Activated naive CD8-positive, alpha-beta T cell treated with anti-CD3 and anti-CD28 coated beads for 36 hours (primary cell): ENCODE data around the gene TSPYL1. TPM values are rescaled to one million over a fixed set of nuclear protein-coding genes. Genes with fewer than 3 reads are reported as not detected.
"Not testable (repeated sequence)": the region's sequence is repeated elsewhere in the genome, so short reads cannot be mapped to it uniquely, and the experiment has no call there.

ENCODE experiments used
- DNase-seq: peaks from one replicate; pipeline ENCODE4 v3.0.0; 2021
- H3K27ac Mint-ChIP-seq: one replicate; pipeline ENCODE4 v1.8.0; 2022; ENCODE audit warnings: mild to moderate bottlenecking, moderate library complexity, mixed read lengths
- H3K27me3 Mint-ChIP-seq: one replicate; pipeline ENCODE4 v1.8.0; 2022; ENCODE audit warnings: mild to moderate bottlenecking, mixed read lengths
- H3K36me3 Mint-ChIP-seq: one replicate; pipeline ENCODE4 v1.8.0; 2021; ENCODE audit warnings: mild to moderate bottlenecking, mixed read lengths
- H3K4me1 Mint-ChIP-seq: one replicate; pipeline ENCODE4 v1.8.0; 2021; ENCODE audit warnings: mixed read lengths
- H3K4me3 Mint-ChIP-seq: one replicate; pipeline ENCODE4 v1.8.0; 2022; ENCODE audit warnings: mild to moderate bottlenecking, moderate library complexity, mixed read lengths
- H3K9me3 Mint-ChIP-seq: one replicate; pipeline ENCODE4 v1.8.0; 2022; ENCODE audit warnings: mixed read lengths
- total RNA-seq, 2 experiments: library from RNA; stranded (reverse); gene quantifications; one replicate each; pipeline ENCODE4 v1.2.3, GENCODE V29; 2021

The TSPYL1 gene
- total RNA-seq, 2 experiments from 2014 or later, result 45.4 to 46.0 TPM

- H3K9me3 Mint-ChIP-seq, result no peaks in the 10 kb centered on the region
- H3K36me3 Mint-ChIP-seq, result peaks cover 7% of the 10 kb centered on the region
- no peak overlapping the region for H3K27ac Mint-ChIP-seq
- no peaks in the 10 kb centered on the region for H3K4me1 Mint-ChIP-seq
- no peaks in the 10 kb centered on the region for H3K27me3 Mint-ChIP-seq
- no peak for DNase-seq
- H3K4me3 Mint-ChIP-seq, result no peak overlapping the region
Observed at GRCh38 chr6:116309001-116309400, 29.3 kb upstream of the TSPYL1 start.

GRCh38 chr6:116307633-116308032 is 27.9 kb upstream of the TSPYL1 start:
- Mint-ChIP-seq H3K4me1 (no peaks in the 10 kb centered on the region), H3K4me3 (no peak overlapping the region), H3K27ac (no peak overlapping the region), H3K36me3 (peaks cover 7% of the 10 kb centered on the region), H3K9me3 (no peaks in the 10 kb centered on the region), H3K27me3 (no peaks in the 10 kb centered on the region)
- no peak for DNase-seq

GRCh38 chr6:116307001-116307400 is 27.3 kb upstream of the TSPYL1 start:
- Mint-ChIP-seq H3K27ac (no peak overlapping the region), H3K27me3 (no peaks in the 10 kb centered on the region), H3K4me3 (no peak overlapping the region)

GRCh38 chr6:116304538-116305097 is 24.9 kb upstream of the TSPYL1 start:
- H3K4me1 Mint-ChIP-seq, result no peaks in the 10 kb centered on the region
- no peak overlapping the region for H3K27ac Mint-ChIP-seq
- H3K9me3 Mint-ChIP-seq, result peaks cover 1% of the 10 kb centered on the region

More at GRCh38 chr6:116307001-116307400, 27.3 kb upstream of the TSPYL1 start:
- Mint-ChIP-seq H3K9me3 (no peaks in the 10 kb centered on the region), H3K4me1 (no peaks in the 10 kb centered on the region), H3K36me3 (peaks cover 7% of the 10 kb centered on the region)
- no peak for DNase-seq

GRCh38 chr6:116301104-116301503 is 21.4 kb upstream of the TSPYL1 start:
- Mint-ChIP-seq H3K9me3 (peaks cover 5% of the 10 kb centered on the region), H3K27ac (no peak overlapping the region), H3K4me1 (no peaks in the 10 kb centered on the region), H3K36me3 (peaks cover 4% of the 10 kb centered on the region), H3K27me3 (no peaks in the 10 kb centered on the region), H3K4me3 (no peak overlapping the region)
- no peak for DNase-seq

More at GRCh38 chr6:116304538-116305097, 24.9 kb upstream of the TSPYL1 start:
- no peak for DNase-seq
- H3K36me3 Mint-ChIP-seq, result no peaks in the 10 kb centered on the region
- no peak overlapping the region for H3K4me3 Mint-ChIP-seq
- H3K27me3 Mint-ChIP-seq, result no peaks in the 10 kb centered on the region

DNA sequence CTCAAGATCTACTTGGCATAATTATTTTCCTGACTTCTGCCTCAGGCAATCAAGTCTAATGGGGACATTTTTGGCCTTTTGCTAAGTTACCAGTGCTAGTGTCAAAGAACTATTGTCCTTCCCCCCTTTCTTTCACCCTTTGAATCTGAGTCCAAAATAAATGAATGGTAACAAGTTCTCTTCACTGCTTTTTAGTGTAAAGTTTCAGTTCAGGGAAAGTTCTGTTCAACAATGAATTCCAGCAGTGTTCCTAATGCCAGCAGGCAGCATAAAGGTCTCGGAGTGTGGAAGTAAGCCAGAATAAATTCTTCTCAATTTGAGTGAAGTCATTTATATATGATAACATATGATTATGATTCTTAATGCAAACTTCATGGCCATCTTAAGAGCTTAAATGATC is 20.8 kb upstream of the TSPYL1 start:
- DNase-seq, result no peak
- H3K4me3 Mint-ChIP-seq, result no peak overlapping the region
- no peaks in the 10 kb centered on the region for H3K4me1 Mint-ChIP-seq
- no peak overlapping the region for H3K27ac Mint-ChIP-seq
- peaks cover 4% of the 10 kb centered on the region for H3K36me3 Mint-ChIP-seq
- no peaks in the 10 kb centered on the region for H3K27me3 Mint-ChIP-seq
- peaks cover 5% of the 10 kb centered on the region for H3K9me3 Mint-ChIP-seq

- Mint-ChIP-seq H3K9me3 (peaks cover 5% of the 10 kb centered on the region), H3K4me3 (no peak overlapping the region), H3K4me1 (no peaks in the 10 kb centered on the region), H3K27ac (no peak overlapping the region), H3K36me3 (peaks cover 6% of the 10 kb centered on the region), H3K27me3 (no peaks in the 10 kb centered on the region)
- DNase-seq, result no peak
Observed at GRCh38 chr6:116298973-116299372, 19.2 kb upstream of the TSPYL1 start.

- Mint-ChIP-seq H3K4me1 (no peaks in the 10 kb centered on the region), H3K36me3 (peaks cover 6% of the 10 kb centered on the region), H3K9me3 (peaks cover 5% of the 10 kb centered on the region), H3K4me3 (no peak overlapping the region), H3K27me3 (no peaks in the 10 kb centered on the region), H3K27ac (no peak overlapping the region)
- no peak for DNase-seq
Observed at GRCh38 chr6:116298273-116298672, 18.5 kb upstream of the TSPYL1 start.

DNA sequence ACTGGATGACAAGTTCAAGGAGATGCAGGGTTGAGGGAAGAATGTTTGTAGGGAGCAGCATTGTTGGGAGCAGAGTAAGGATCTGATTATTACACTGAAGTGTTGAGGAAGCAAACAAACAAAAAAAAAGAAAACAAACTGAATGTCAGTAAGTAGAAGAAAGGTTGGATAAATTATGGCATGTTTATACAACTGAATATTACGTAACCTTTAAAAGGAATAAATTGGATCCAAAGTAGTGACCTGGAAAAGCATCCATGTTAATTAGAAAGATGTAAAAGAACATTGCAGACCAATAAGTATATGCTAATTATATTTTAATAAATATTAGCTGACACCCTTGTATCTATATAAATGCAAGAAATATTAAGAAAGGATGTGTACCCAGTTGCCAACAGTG is 12.8 kb upstream of the TSPYL1 start:
- peaks cover 2% of the 10 kb centered on the region for H3K36me3 Mint-ChIP-seq
- no peaks in the 10 kb centered on the region for H3K4me1 Mint-ChIP-seq
- no peak overlapping the region for H3K27ac Mint-ChIP-seq
- no peaks in the 10 kb centered on the region for H3K9me3 Mint-ChIP-seq
- no peak for DNase-seq
- no peak overlapping the region for H3K4me3 Mint-ChIP-seq
- no peaks in the 10 kb centered on the region for H3K27me3 Mint-ChIP-seq

- Mint-ChIP-seq H3K27me3 (no peaks in the 10 kb centered on the region), H3K9me3 (no peaks in the 10 kb centered on the region), H3K4me3 (no peak overlapping the region), H3K4me1 (no peaks in the 10 kb centered on the region), H3K36me3 (peaks cover 2% of the 10 kb centered on the region), H3K27ac (no peak overlapping the region)
- DNase-seq, result no peak
Observed at GRCh38 chr6:116291701-116292396, 12.1 kb upstream of the TSPYL1 start.

DNA sequence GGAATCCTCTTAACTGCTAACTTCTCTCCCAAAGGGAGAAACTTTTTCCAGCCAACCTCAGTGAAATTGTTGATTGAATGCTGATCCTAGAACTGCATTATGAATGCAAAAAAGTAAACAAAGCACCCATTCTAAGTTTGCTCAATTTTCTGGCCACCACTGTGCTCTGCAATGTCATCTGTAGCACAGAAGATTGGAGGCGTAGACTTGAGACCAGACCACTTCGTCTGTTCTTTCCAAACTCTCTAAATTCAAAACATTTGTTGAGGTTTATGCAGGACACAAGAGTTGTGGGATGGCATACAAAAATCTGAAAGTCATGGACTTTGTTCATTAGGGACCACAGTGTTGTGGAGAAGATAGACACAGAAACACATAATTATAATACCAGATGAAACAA is 11.1 kb upstream of the TSPYL1 start:
- Mint-ChIP-seq H3K4me3 (no peak overlapping the region), H3K4me1 (no peaks in the 10 kb centered on the region), H3K36me3 (peaks cover 2% of the 10 kb centered on the region), H3K9me3 (no peaks in the 10 kb centered on the region), H3K27ac (no peak overlapping the region), H3K27me3 (no peaks in the 10 kb centered on the region)
- DNase-seq, result no peak

DNA sequence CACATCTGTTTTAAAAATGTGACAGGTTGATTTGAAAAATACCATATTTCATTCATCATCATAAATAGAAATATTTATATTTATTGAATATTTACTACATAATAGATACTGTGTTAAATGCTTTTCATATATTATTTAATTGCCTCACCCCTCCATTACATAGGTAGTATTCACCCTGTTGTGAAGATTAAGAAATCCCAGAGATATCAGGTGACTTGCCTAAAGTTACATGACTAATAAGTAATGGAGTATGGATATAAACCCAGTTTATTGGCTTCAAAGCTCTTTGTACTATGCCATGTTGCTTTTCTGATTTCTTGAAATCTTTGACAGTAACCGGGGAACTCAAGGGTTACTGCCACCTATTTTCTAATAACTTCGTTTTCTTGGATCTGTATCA is 10.1 kb upstream of the TSPYL1 start:
- DNase-seq, result no peak
- peaks cover under 1% of the 10 kb centered on the region for H3K36me3 Mint-ChIP-seq
- no peak overlapping the region for H3K27ac Mint-ChIP-seq
- H3K9me3 Mint-ChIP-seq, result no peaks in the 10 kb centered on the region
- no peak overlapping the region for H3K4me3 Mint-ChIP-seq
- no peaks in the 10 kb centered on the region for H3K4me1 Mint-ChIP-seq
- no peaks in the 10 kb centered on the region for H3K27me3 Mint-ChIP-seq

DNA sequence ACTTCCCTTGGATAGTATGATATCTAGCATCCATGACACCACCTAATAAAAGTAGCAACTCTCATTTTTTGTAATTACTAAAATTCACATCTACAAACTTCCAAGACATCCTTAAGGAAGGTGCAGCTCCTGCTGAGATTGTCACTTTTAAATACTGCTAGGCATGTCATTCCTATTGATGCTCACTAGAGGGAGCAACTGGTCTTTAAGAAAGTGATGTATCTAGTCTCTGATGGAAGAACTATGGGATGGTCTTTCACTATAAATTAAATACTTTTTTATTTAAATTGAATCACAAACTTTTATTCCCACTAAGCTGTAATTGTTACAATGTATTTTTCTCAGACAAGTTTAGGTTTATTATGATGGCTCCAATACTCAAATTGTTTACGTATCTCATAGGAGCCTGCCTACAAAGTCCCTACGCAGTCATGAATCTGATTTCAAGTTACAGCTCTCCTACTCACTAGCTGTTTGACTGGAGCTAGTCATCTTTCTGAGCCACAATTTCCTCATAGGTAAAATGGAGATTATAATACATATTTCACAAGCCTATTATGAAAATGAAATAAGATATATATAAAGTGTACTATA is 8.1 kb upstream of the TSPYL1 start:
- H3K4me3 Mint-ChIP-seq, result no peak overlapping the region
- H3K36me3 Mint-ChIP-seq, result no peaks in the 10 kb centered on the region
- H3K4me1 Mint-ChIP-seq, result no peaks in the 10 kb centered on the region
- no peaks in the 10 kb centered on the region for H3K27me3 Mint-ChIP-seq
- DNase-seq, result no peak
- H3K9me3 Mint-ChIP-seq, result no peaks in the 10 kb centered on the region
- no peak overlapping the region for H3K27ac Mint-ChIP-seq

- H3K4me1 Mint-ChIP-seq, result no peaks in the 10 kb centered on the region
- no peak overlapping the region for H3K27ac Mint-ChIP-seq
- H3K36me3 Mint-ChIP-seq, result no peaks in the 10 kb centered on the region
- no peaks in the 10 kb centered on the region for H3K27me3 Mint-ChIP-seq
- no peak overlapping the region for H3K4me3 Mint-ChIP-seq
- no peak for DNase-seq
- no peaks in the 10 kb centered on the region for H3K9me3 Mint-ChIP-seq
Observed at GRCh38 chr6:116286773-116287358, 7.1 kb upstream of the TSPYL1 start.

DNA sequence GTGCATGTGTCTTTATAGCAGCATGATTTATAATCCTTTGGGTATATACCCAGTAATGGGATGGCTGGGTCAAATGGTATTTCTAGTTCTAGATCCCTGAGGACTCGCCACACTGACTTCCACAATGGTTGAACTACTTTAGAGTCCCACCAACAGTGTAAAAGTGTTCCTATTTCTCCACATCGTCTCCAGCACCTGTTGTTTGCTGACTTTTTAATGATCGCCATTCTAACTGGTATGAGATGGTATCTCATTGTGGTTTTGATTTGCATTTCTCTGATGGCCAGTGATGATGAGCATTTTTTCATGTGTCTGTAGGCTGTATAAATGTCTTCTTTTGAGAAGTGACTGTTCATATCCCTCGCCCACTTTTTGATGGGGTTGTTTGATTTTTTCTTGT is 5.3 kb upstream of the TSPYL1 start:
- peaks cover 10% of the 10 kb centered on the region for H3K4me1 Mint-ChIP-seq
- not testable (repeated sequence) for H3K4me3 Mint-ChIP-seq, DNase-seq, H3K36me3 Mint-ChIP-seq, H3K27ac Mint-ChIP-seq, H3K27me3 Mint-ChIP-seq, H3K9me3 Mint-ChIP-seq
